HuH-7 (cell line): ENCODE data around the gene CBX4.
A peak's percentile ranks its signal among the peaks of the same experiment; 100 is the strongest.

Experiments used
- DNase-seq: peaks from one replicate; pipeline ENCODE4 v3.0.0; 2011; ENCODE audit warnings: low spot score

The CBX4 gene

GRCh38 chr17:79841369-79842135 lies 2.3 kb upstream of the CBX4 start:
- no peak for DNase-seq

- DNase-seq, result no peak
Observed at GRCh38 chr17:79840989-79841286, 1.7 kb upstream of the CBX4 start.

GRCh38 chr17:79840269-79840988 lies 1.2 kb upstream of the CBX4 start:
- DNase-seq, result no peak

GRCh38 chr17:79838522-79839274 lies 542 bp downstream of the CBX4 start:
- no peak for DNase-seq

GRCh38 chr17:79837888-79838521 lies 1.2 kb downstream of the CBX4 start:
- no peak for DNase-seq

- peak; percentile 79 for DNase-seq
Observed at GRCh38 chr17:79836972-79837887, 2.0 kb downstream of the CBX4 start.

GRCh38 chr17:79836510-79836971 lies 2.7 kb downstream of the CBX4 start:
- no peak for DNase-seq

- DNase-seq, result no peak
Observed at GRCh38 chr17:79835953-79836509, 3.2 kb downstream of the CBX4 start.

GRCh38 chr17:79835470-79835899 lies 3.8 kb downstream of the CBX4 start:
- no peak for DNase-seq

GRCh38 chr17:79834565-79835469 lies 4.4 kb downstream of the CBX4 start:
- peak; percentile 73 for DNase-seq

GRCh38 chr17:79833744-79834564 lies 5.3 kb downstream of the CBX4 start:
- DNase-seq, result no peak

GRCh38 chr17:79833110-79833450 lies 6.2 kb downstream of the CBX4 start:
- no peak for DNase-seq

GRCh38 chr17:79832218-79833109 lies 6.8 kb downstream of the CBX4 start:
- no peak for DNase-seq

- no peak for DNase-seq
Observed at GRCh38 chr17:79831265-79832217, 7.7 kb downstream of the CBX4 start.

GRCh38 chr17:79830763-79831264 lies 8.4 kb downstream of the CBX4 start:
- no peak for DNase-seq

GRCh38 chr17:79830303-79830702 lies 8.9 kb downstream of the CBX4 start:
- DNase-seq, result no peak

GRCh38 chr17:79829457-79829856 lies 9.8 kb downstream of the CBX4 start:
- DNase-seq, result no peak
